Endothelial cell of umbilical vein (primary cell): Measurements from ENCODE around the gene TMEM178B. TPM values are rescaled to one million over a fixed set of nuclear protein-coding genes. Genes with fewer than 3 reads are reported as not detected.

Experiments
- BruUV-seq: library from RNA; stranded (reverse); fragments of 400-500 nt; replicated peaks from 2 replicates; lab custom pipeline; 2021; lab: Mats Ljungman, UMichigan
- CTCF ChIA-PET: fragments of 300-600, 350-600 bp; sonication (Branson Sonifier 250); formaldehyde crosslinking; loops from one replicate; lab custom pipeline; 2021; ENCODE audit warnings: antibody characterized with exemption, inconsistent platforms; lab: Charles Lee
- POLR2A ChIA-PET: fragments of 300-600, 350-600 bp; sonication (Branson Sonifier 250); formaldehyde crosslinking; loops from one replicate; lab custom pipeline; 2021; ENCODE audit warnings: antibody characterized with exemption, inconsistent platforms; lab: Charles Lee
- DNase-seq: peaks from one replicate; pipeline ENCODE4 v3.0.0-alpha.2; 2011; ENCODE audit warnings: low read depth, low spot score
- FAIRE-seq: peaks from 2 replicates; lab custom pipeline; 2011; peaks lifted over from hg19 to GRCh38; lab: Jason Lieb, UNC
- H2AFZ ChIP-seq: 2 replicates; pipeline ENCODE4 v1.6.0; 2012; ENCODE audit warnings: low read depth, low read length, control low read depth, inconsistent platforms
- H3K27ac ChIP-seq: 2 replicates; pipeline ENCODE4 v1.5.1; 2011; ENCODE audit warnings: low read depth, mild to moderate bottlenecking, control low read depth, low read length, moderate library complexity; ENCODE audit not compliant: insufficient read depth
- H3K27me3 ChIP-seq, 2 experiments: 2 replicates each; pipeline versions ENCODE4 v1.6.0 to v1.6.1; 2011; ENCODE audit warnings: low read length in 2 of 2, mixed read lengths in 1 of 2; ENCODE audit not compliant: control insufficient read depth in 2 of 2, insufficient read depth in 2 of 2
- H3K36me3 ChIP-seq, 2 experiments: 2 replicates in 1 of 2; 3 replicates in 1 of 2; pipeline ENCODE4 v1.5.1; 2011; ENCODE audit warnings: low read length in 2 of 2, mild to moderate bottlenecking in 1 of 2, moderate library complexity in 1 of 2; ENCODE audit not compliant: control insufficient read depth in 2 of 2, insufficient read depth in 2 of 2; ENCODE audit errors: extremely low read depth in 1 of 2
- H3K4me1 ChIP-seq: 3 replicates; pipeline ENCODE4 v1.5.1; 2011; ENCODE audit warnings: mild to moderate bottlenecking, low read length; ENCODE audit not compliant: control insufficient read depth, insufficient read depth; ENCODE audit errors: extremely low read depth
- H3K4me2 ChIP-seq: 2 replicates; pipeline ENCODE4 v1.6.1; 2011; ENCODE audit warnings: low read length, control low read depth, mixed read lengths; ENCODE audit not compliant: insufficient read depth
- H3K4me3 ChIP-seq, 3 experiments: fragments of 200-600 bp in 1 of 3; sonication (generic), shearing (Covaris generic) in 1 of 3; replicated peaks in 1 of 3; 2 replicates each; pipeline ENCODE4 v1.5.1; 2011 to 2016; ENCODE audit warnings: control low read depth in 3 of 3, low read length in 3 of 3, mild to moderate bottlenecking in 2 of 3, inconsistent platforms in 1 of 3, low read depth in 1 of 3, moderate library complexity in 1 of 3; ENCODE audit not compliant: insufficient read depth in 1 of 3
- H3K79me2 ChIP-seq: 2 replicates; pipeline ENCODE4 v1.6.0; 2012; ENCODE audit warnings: low read length, inconsistent platforms; ENCODE audit not compliant: control insufficient read depth, insufficient read depth
- H3K9ac ChIP-seq: replicated peaks from 2 replicates; pipeline ENCODE3; 2011; ENCODE audit warnings: low read length, control low read depth; ENCODE audit not compliant: insufficient read depth; ENCODE audit errors: extremely low read depth
- H3K9me1 ChIP-seq: replicated peaks from 3 replicates; pipeline ENCODE4 v1.6.0; 2011; ENCODE audit warnings: mild to moderate bottlenecking, low read length; ENCODE audit not compliant: control insufficient read depth, insufficient read depth; ENCODE audit errors: extremely low read depth
- H3K9me3 ChIP-seq: replicated peaks from 2 replicates; pipeline ENCODE4 v1.5.1; 2012; ENCODE audit warnings: low read length, inconsistent platforms; ENCODE audit not compliant: control insufficient read depth, insufficient read depth
- H4K20me1 ChIP-seq: replicated peaks from 2 replicates; pipeline ENCODE3; 2011; ENCODE audit warnings: mild to moderate bottlenecking, low read length; ENCODE audit not compliant: control insufficient read depth, insufficient read depth; ENCODE audit errors: extremely low read depth
- EZH2 ChIP-seq: IDR thresholded peaks from 2 replicates; pipeline ENCODE4 v1.6.1; 2012; ENCODE audit warnings: borderline replicate concordance, low read depth, mild to moderate bottlenecking, moderate library complexity, low read length, inconsistent platforms; ENCODE audit not compliant: severe bottlenecking
- FOS ChIP-seq: IDR thresholded peaks from 2 replicates; pipeline ENCODE4 v1.6.1; 2011; ENCODE audit warnings: mild to moderate bottlenecking, low read length, moderate library complexity, borderline replicate concordance; ENCODE audit not compliant: insufficient read depth
- GATA2 ChIP-seq: IDR thresholded peaks from 2 replicates; pipeline ENCODE4 v1.7.0; 2011; ENCODE audit warnings: low read depth, mild to moderate bottlenecking, moderate library complexity, mixed read lengths, low read length; ENCODE audit not compliant: insufficient read length, insufficient read depth
- JUN ChIP-seq: IDR thresholded peaks from 2 replicates; pipeline ENCODE4 v1.6.1; 2011; ENCODE audit warnings: borderline replicate concordance, low read depth; ENCODE audit not compliant: insufficient read length, insufficient read depth
- MYC ChIP-seq: IDR thresholded peaks from one replicate; pipeline ENCODE4 v1.6.1; 2011; ENCODE audit warnings: mild to moderate bottlenecking, low read depth, low read length
- POLR2A ChIP-seq: IDR thresholded peaks from 2 replicates; pipeline ENCODE4 v1.6.1; 2012; ENCODE audit warnings: low read depth, mild to moderate bottlenecking, control low read depth, low read length
- POLR2AphosphoS5 ChIP-seq: IDR thresholded peaks from 2 replicates; pipeline ENCODE4 v1.6.1; 2012; ENCODE audit warnings: low read depth, mild to moderate bottlenecking, control low read depth, low read length, moderate library complexity; ENCODE audit not compliant: insufficient read depth
- dilution Hi-C: fragments of 300-500 bp; cut with MboI; formaldehyde crosslinking; loops from one replicate; pipeline ENCODE4 v1.15.0; 2019; ENCODE audit warnings: low sequenced_read_pairs; ENCODE audit not compliant: extremely low pct_ligation_motif_present
- intact Hi-C: fragments of 100-400 bp; cut with micrococcal nuclease; formaldehyde crosslinking; loops from one replicate; pipeline ENCODE4 v1.10.0; 2022
- polyA plus RNA-seq, 4 experiments: library from polyadenylated mRNA; depleted of rRNA in 3 of 4; stranded (reverse) in 3 of 4; unstranded in 1 of 4; fragments of >200 nt; gene quantifications; 2 replicates each; pipeline versions ENCODE4 v1.2.1 to v1.2.3, GENCODE V29; 2011 to 2012; ENCODE audit warnings: missing spikeins in 1 of 4
- total RNA-seq: library from RNA; stranded (reverse); gene quantifications from 2 replicates; pipeline ENCODE4 v1.2.3, GENCODE V29; 2021
- TF ChIP-seq, protein P1 (sequence below), 2 donors: IDR thresholded peaks; 1 replicate in 1 of 2; 2 replicates in 1 of 2; pipeline ENCODE4 v1.5.1; 2011; ENCODE audit warnings: low read length in 2 of 2, mild to moderate bottlenecking in 2 of 2, moderate library complexity in 2 of 2, control low read depth in 1 of 2, inconsistent platforms in 1 of 2, low read depth in 1 of 2; ENCODE audit not compliant: insufficient read depth in 1 of 2; ENCODE audit errors: extremely low read depth in 1 of 2
- TF ChIP-seq, protein P2 (sequence below): IDR thresholded peaks from 2 replicates; pipeline ENCODE4 v1.6.1; 2011; ENCODE audit not compliant: insufficient read depth, insufficient read length

Gene TMEM178B
- total and polyA plus RNA-seq, 2 donors (not counting 3 experiments of a cell fraction or from before 2014, with no cell fraction given) = not detected

DNA sequence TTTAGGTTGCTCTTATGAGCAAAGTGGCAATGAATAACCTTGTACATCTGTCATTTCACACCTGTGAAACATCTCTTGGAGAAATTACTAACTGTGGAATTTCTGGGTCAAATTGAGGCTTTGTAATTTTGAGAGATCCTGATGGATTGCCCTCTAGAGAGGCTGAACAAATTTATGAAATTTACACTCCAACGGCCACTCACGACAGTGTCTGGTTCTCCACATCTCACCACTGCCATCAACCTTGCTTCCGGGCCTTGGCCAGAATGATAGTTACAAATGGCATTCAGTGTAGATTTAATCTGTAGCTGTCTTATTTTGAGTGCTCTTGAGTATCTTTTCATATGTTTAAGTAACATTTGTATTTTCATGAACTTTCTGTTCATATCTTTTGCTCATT, 117.4 kb downstream of the TMEM178B start:
- FAIRE-seq (no peak), DNase-seq (no peak)
- H3K4me1 ChIP-seq = no peaks in the 10 kb centered on the region
- CTCF ChIA-PET = no interaction called here
- H3K9ac ChIP-seq = no peak overlapping the region
- H2AFZ ChIP-seq = no peak overlapping the region
- peaks cover 1% of the 10 kb centered on the region for H3K9me3 ChIP-seq
- H3K4me2 ChIP-seq = no peak overlapping the region
- H3K36me3 ChIP-seq = no peaks in the 10 kb centered on the region
- H3K27ac ChIP-seq = no peak overlapping the region
- intact Hi-C loops = no loop called here
- H4K20me1 ChIP-seq = no peaks in the 10 kb centered on the region
- BruUV-seq = no TSS peak
- no peak overlapping the region for H3K4me3 ChIP-seq
- H3K27me3 ChIP-seq = no peaks in the 10 kb centered on the region
- dilution Hi-C loops = no loop called here
- no peaks in the 10 kb centered on the region for H3K9me1 ChIP-seq
- POLR2A ChIA-PET = no interaction called here
- TF ChIP-seq POLR2AphosphoS5 (no peak), MYC (no peak), FOS (no peak), GATA2 (no peak), POLR2A (no peak), EZH2 (no peak), JUN (no peak)
- TF ChIP-seq, protein P1, sequence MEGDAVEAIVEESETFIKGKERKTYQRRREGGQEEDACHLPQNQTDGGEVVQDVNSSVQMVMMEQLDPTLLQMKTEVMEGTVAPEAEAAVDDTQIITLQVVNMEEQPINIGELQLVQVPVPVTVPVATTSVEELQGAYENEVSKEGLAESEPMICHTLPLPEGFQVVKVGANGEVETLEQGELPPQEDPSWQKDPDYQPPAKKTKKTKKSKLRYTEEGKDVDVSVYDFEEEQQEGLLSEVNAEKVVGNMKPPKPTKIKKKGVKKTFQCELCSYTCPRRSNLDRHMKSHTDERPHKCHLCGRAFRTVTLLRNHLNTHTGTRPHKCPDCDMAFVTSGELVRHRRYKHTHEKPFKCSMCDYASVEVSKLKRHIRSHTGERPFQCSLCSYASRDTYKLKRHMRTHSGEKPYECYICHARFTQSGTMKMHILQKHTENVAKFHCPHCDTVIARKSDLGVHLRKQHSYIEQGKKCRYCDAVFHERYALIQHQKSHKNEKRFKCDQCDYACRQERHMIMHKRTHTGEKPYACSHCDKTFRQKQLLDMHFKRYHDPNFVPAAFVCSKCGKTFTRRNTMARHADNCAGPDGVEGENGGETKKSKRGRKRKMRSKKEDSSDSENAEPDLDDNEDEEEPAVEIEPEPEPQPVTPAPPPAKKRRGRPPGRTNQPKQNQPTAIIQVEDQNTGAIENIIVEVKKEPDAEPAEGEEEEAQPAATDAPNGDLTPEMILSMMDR (IDR thresholded peaks at IDR 0.05; ENCODE audit: extremely low read depth in 1 of 2, insufficient read depth in 1 of 2, low read depth in 1 of 2, low read length in 2 of 2) = no peak
- TF ChIP-seq, protein P2, sequence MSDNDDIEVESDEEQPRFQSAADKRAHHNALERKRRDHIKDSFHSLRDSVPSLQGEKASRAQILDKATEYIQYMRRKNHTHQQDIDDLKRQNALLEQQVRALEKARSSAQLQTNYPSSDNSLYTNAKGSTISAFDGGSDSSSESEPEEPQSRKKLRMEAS = no peak
- H3K79me2 ChIP-seq = no peaks in the 10 kb centered on the region
